GM19467 (cell line): ENCODE results near the gene GJD4.

Experiments used
- ATAC-seq: cut with Tn5 transposase; IDR thresholded peaks from one replicate; pipeline ENCODE4 v1.9.1; 2021; ENCODE audit warnings: mild to moderate bottlenecking, moderate library complexity; ENCODE audit not compliant: unreplicated experiment

The GJD4 gene

GRCh38 chr10:35644050-35644950 lies 39.2 kb downstream of the GJD4 start:
- no peak for ATAC-seq

- no peak for ATAC-seq
These were observed 45.8 kb downstream of the GJD4 start for GRCh38 chr10:35650894-35651293.

GRCh38 chr10:35652824-35653223 lies 47.7 kb downstream of the GJD4 start:
- no peak for ATAC-seq

GRCh38 chr10:35657621-35658020 lies 52.5 kb downstream of the GJD4 start:
- no peak for ATAC-seq
